Ishikawa (cell line): Measurements from ENCODE around the gene CHGA.

Experiments used
- CEBPB ChIP-seq: IDR thresholded peaks from 2 replicates; pipeline ENCODE4 v1.6.1; 2012
- CREB1 ChIP-seq: IDR thresholded peaks from 2 replicates; pipeline ENCODE4 v1.6.1; 2012; ENCODE audit warnings: low read depth
- EP300 ChIP-seq: IDR thresholded peaks from 2 replicates; pipeline ENCODE4 v1.6.1; 2012; ENCODE audit warnings: borderline replicate concordance
- FOXM1 ChIP-seq: IDR thresholded peaks from 2 replicates; pipeline ENCODE4 v1.6.1; 2012; ENCODE audit warnings: low read depth, borderline replicate concordance
- NFIC ChIP-seq: IDR thresholded peaks from 2 replicates; pipeline ENCODE4 v1.6.1; 2012
- RAD21 ChIP-seq: IDR thresholded peaks from 2 replicates; pipeline ENCODE4 v1.6.1; 2012; ENCODE audit warnings: low read depth
- TAF1 ChIP-seq: IDR thresholded peaks from 2 replicates; pipeline ENCODE4 v1.6.1; 2012; ENCODE audit warnings: low read depth, mild to moderate bottlenecking
- TCF12 ChIP-seq: IDR thresholded peaks from 2 replicates; pipeline ENCODE4 v1.6.1; 2012; ENCODE audit warnings: low read depth
- TEAD4 ChIP-seq: IDR thresholded peaks from 2 replicates; pipeline ENCODE4 v1.6.1; 2012
- YY1 ChIP-seq: IDR thresholded peaks from 2 replicates; pipeline ENCODE4 v1.6.1; 2012; ENCODE audit warnings: low read depth
- ZBTB7A ChIP-seq: IDR thresholded peaks from 2 replicates; pipeline ENCODE4 v1.6.1; 2012; ENCODE audit warnings: low read depth
- TF ChIP-seq, protein P1 (sequence below): IDR thresholded peaks from 2 replicates; pipeline ENCODE4 v1.6.1; 2012
- TF ChIP-seq, protein P2 (sequence below): IDR thresholded peaks from 2 replicates; pipeline ENCODE4 v1.6.1; 2012; ENCODE audit warnings: low read depth, mild to moderate bottlenecking
- TF ChIP-seq, protein P3 (sequence below): IDR thresholded peaks from 2 replicates; pipeline ENCODE4 v1.6.1; 2012

DNA sequence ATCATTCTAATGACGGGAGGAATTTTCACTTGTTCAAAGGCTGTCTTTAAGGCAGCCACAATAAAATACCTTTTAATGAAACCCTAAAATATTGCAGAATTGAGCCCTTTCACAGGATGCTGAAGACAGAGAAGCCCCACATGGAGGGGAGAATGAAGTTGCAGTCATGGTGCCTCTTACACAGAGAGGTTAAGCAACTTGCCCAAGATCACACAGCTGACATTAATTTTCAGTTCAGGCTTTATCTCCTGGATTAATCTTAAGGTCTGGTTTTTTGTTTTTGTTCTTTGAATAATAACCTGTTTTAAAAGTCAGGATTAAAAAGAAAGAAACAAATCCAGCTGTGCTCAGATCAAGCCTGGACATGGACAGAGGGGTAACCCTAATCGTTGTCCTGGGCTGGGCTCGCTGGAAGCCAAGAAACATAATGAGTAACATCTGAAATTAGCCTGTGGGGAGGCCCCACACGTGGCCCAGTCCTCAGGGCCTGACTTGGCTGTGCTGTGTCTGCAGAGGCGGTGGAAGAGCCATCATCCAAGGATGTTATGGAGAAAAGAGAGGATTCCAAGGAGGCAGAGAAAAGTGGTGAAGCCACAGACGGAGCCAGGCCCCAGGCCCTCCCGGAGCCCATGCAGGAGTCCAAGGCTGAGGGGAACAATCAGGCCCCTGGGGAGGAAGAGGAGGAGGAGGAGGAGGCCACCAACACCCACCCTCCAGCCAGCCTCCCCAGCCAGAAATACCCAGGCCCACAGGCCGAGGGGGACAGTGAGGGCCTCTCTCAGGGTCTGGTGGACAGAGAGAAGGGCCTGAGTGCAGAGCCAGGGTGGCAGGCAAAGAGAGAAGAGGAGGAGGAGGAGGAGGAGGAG, 8.0 kb downstream of the CHGA start:
- TF ChIP-seq, protein P1, sequence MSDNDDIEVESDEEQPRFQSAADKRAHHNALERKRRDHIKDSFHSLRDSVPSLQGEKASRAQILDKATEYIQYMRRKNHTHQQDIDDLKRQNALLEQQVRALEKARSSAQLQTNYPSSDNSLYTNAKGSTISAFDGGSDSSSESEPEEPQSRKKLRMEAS, result no peak
- TF ChIP-seq, protein P2, sequence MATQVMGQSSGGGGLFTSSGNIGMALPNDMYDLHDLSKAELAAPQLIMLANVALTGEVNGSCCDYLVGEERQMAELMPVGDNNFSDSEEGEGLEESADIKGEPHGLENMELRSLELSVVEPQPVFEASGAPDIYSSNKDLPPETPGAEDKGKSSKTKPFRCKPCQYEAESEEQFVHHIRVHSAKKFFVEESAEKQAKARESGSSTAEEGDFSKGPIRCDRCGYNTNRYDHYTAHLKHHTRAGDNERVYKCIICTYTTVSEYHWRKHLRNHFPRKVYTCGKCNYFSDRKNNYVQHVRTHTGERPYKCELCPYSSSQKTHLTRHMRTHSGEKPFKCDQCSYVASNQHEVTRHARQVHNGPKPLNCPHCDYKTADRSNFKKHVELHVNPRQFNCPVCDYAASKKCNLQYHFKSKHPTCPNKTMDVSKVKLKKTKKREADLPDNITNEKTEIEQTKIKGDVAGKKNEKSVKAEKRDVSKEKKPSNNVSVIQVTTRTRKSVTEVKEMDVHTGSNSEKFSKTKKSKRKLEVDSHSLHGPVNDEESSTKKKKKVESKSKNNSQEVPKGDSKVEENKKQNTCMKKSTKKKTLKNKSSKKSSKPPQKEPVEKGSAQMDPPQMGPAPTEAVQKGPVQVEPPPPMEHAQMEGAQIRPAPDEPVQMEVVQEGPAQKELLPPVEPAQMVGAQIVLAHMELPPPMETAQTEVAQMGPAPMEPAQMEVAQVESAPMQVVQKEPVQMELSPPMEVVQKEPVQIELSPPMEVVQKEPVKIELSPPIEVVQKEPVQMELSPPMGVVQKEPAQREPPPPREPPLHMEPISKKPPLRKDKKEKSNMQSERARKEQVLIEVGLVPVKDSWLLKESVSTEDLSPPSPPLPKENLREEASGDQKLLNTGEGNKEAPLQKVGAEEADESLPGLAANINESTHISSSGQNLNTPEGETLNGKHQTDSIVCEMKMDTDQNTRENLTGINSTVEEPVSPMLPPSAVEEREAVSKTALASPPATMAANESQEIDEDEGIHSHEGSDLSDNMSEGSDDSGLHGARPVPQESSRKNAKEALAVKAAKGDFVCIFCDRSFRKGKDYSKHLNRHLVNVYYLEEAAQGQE, result no peak
- TF ChIP-seq ZBTB7A, result no peak
- no peak for TF ChIP-seq EP300
- no peak for TF ChIP-seq RAD21
- no peak for TF ChIP-seq CEBPB
- TF ChIP-seq, protein P3, sequence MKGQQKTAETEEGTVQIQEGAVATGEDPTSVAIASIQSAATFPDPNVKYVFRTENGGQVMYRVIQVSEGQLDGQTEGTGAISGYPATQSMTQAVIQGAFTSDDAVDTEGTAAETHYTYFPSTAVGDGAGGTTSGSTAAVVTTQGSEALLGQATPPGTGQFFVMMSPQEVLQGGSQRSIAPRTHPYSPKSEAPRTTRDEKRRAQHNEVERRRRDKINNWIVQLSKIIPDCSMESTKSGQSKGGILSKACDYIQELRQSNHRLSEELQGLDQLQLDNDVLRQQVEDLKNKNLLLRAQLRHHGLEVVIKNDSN, result no peak
- TF ChIP-seq TCF12, result no peak
- no peak for TF ChIP-seq TEAD4
- no peak for TF ChIP-seq FOXM1
- TF ChIP-seq YY1, result no peak
- no peak for TF ChIP-seq TAF1
- no peak for TF ChIP-seq CREB1
- no peak for TF ChIP-seq NFIC
